Renal pelvis (tissue), 4 donors: Measurements from ENCODE around the gene NOX4. TPM values are rescaled to one million over a fixed set of nuclear protein-coding genes. Genes with fewer than 3 reads are reported as not detected.
"Not testable (repeated sequence)": the region's sequence is repeated elsewhere in the genome, so short reads cannot be mapped to it uniquely, and the experiment has no call there.

ENCODE experiments used
- DNase-seq: peaks from one replicate; pipeline ENCODE4 v3.0.0-alpha.2; 2013
- polyA plus RNA-seq, 3 donors: library from polyadenylated mRNA; unstranded; fragments of 120-200 nt; gene quantifications; one replicate each; pipeline ENCODE4 v1.2.1, GENCODE V29; 2013; ENCODE audit not compliant: insufficient read length in 3 of 3

The NOX4 gene
- polyA plus RNA-seq, 3 donors, result 40.7 to 45.2 (median 42.0) TPM

- not testable (repeated sequence) for DNase-seq
These were observed 181.7 kb downstream of the NOX4 start for GRCh38 chr11:89309321-89309985.

GRCh38 chr11:89308272-89308671, 182.9 kb downstream of the NOX4 start:
- not testable (repeated sequence) for DNase-seq

- DNase-seq, result not testable (repeated sequence)
These were observed 188.1 kb downstream of the NOX4 start for GRCh38 chr11:89303029-89303428.

GRCh38 chr11:89295023-89295422, 196.2 kb downstream of the NOX4 start:
- not testable (repeated sequence) for DNase-seq

GRCh38 chr11:89293965-89294679, 197.1 kb downstream of the NOX4 start:
- peak; percentile 10 for DNase-seq

GRCh38 chr11:89288004-89288403, 203.2 kb downstream of the NOX4 start:
- DNase-seq, result not testable (repeated sequence)

- DNase-seq, result not testable (repeated sequence)
These were observed 204.6 kb downstream of the NOX4 start for GRCh38 chr11:89286601-89287000.

GRCh38 chr11:89281032-89281677, 210.0 kb downstream of the NOX4 start:
- not testable (repeated sequence) for DNase-seq

- DNase-seq, result no peak
These were observed 212.0 kb downstream of the NOX4 start for GRCh38 chr11:89279176-89279575.

GRCh38 chr11:89275966-89276365, 215.2 kb downstream of the NOX4 start:
- DNase-seq, result no peak

Other genes starting within 250 kb of the NOX4 start
- gene TRIM77, start 218.9 kb upstream of the NOX4 start, polyA plus RNA-seq, result not detected